GM18520 (cell line): ENCODE results near the gene CUTA.
"Not testable (repeated sequence)": the region's sequence is repeated elsewhere in the genome, so short reads cannot be mapped to it uniquely, and the experiment has no call there.

Source experiments
- ATAC-seq: cut with Tn5 transposase; IDR thresholded peaks from one replicate; pipeline ENCODE4 v1.9.1; 2021; ENCODE audit not compliant: unreplicated experiment

CUTA gene

DNA sequence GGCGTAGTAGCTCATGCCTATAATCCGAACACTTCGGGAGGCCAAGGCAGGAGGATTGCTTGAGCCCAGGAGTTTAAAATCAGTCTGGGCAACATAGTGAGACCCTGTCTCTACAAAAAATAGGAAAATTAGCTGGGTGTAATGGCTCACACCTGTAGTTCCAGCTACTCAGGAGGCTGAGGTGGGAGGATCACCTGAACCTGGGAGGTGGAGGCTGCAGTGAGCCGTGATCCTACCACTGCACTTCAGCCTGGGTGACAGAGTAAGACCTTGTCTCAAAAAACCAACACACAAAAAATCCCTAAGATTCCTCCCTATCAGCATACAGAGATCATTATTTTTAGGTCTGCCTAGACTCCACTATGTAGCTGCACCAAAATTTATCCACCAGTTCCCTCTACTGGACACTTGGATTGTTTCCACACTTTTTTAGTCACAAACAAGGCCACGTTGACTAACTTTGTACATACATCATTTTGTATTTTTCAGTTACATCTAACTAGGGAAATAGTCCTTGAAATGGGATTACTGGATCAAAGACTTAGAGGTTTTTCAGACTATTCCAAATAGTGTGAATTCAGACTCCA lies 10.7 kb downstream of the CUTA start:
- ATAC-seq: no peak

DNA sequence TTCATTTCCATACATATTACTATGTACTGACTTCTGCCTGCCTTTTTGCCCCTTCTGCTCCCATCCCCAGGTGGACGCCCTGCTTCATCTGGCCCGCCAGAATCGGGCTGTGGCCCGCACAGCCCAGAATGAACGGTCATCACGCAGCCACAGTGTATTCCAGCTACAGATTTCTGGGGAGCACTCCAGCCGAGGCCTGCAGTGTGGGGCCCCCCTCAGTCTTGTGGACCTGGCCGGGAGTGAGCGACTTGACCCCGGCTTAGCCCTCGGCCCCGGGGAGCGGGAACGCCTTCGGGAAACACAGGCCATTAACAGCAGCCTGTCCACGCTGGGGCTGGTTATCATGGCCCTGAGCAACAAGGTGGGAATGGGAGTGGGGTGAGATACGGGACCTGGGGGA lies 11.8 kb downstream of the CUTA start:
- no peak for ATAC-seq

DNA sequence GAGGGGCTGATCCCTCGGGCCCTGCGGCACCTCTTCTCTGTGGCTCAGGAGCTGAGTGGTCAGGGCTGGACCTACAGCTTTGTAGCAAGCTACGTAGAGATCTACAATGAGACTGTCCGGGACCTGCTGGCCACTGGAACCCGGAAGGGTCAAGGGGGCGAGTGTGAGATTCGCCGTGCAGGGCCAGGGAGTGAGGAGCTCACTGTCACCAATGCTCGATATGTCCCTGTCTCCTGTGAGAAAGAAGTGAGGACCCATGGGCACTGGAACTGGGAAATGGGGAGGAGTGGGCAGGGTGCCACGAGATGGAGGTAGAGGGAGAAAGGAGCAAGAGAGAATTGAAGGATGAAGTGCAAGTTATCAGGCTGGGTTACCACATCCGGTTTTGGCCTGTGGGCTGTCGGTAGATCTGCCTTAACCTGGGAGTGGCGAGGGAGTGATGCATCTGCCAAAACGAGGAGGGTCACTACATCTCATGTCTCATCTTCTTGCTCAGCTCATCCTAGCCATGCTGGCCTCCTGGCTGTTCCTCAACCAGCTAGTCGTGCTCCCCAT lies 12.4 kb downstream of the CUTA start:
- ATAC-seq: no peak

GRCh38 chr6:33404884-33405283 lies 13.0 kb downstream of the CUTA start:
- no peak for ATAC-seq

DNA sequence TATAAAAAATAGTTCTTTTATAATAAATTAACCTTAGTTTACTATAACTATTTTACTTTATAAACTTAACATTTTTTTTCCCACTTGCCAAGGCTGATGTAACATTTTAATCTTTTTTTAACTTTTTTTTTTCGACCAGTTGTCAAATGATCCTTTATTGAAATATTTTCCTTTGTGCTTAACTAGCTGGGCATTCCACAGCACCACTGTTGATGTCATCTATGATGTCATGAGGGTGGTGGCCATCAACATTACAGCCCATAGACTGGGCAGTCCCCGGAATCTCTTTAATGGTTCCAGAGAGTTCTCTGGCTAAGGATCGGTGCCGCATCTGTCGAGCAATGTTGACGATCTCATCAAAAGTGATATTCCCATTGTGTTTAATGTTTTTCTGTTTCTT lies 18.0 kb downstream of the CUTA start:
- ATAC-seq: not testable (repeated sequence)

DNA sequence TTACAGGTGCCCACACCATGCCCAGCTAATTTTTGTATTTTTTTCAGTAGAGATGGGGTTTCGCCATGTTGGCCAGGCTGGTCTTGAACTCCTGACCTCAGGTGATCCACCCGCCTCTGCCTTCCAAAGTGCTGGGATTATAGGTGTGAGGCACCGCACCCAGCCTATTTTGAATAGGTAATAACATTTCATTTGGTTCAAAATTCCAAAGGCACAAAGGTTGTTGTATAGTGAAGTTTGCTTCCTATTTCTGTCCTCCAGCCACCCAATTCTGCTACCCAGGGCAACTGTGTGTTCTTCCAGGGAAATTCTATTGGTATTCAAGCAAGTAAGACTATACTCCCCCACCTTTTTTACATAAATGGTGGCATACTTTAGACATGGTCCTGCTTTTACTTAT lies 19.3 kb downstream of the CUTA start:
- not testable (repeated sequence) for ATAC-seq

GRCh38 chr6:33397541-33397940 lies 20.4 kb downstream of the CUTA start:
- no peak for ATAC-seq

- no peak for ATAC-seq
These were observed 24.9 kb downstream of the CUTA start for GRCh38 chr6:33392979-33393378.

DNA sequence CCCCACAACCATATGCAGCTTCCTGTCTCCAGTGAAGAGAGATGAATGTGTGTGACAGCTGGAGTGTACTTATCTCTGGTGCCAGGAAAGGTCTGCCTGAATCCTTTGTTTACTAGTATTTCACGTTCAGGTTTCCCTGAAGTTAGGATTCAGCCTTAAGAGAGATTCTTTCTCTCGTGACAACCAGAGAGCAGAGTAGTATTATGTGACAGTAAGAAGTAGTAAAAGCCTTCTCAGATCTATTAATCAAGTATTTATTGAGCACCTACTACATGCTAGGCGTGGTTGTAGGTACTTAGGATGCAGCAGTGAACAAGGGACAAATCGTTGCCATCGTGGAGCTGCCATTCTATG lies 25.3 kb downstream of the CUTA start:
- no peak for ATAC-seq

DNA sequence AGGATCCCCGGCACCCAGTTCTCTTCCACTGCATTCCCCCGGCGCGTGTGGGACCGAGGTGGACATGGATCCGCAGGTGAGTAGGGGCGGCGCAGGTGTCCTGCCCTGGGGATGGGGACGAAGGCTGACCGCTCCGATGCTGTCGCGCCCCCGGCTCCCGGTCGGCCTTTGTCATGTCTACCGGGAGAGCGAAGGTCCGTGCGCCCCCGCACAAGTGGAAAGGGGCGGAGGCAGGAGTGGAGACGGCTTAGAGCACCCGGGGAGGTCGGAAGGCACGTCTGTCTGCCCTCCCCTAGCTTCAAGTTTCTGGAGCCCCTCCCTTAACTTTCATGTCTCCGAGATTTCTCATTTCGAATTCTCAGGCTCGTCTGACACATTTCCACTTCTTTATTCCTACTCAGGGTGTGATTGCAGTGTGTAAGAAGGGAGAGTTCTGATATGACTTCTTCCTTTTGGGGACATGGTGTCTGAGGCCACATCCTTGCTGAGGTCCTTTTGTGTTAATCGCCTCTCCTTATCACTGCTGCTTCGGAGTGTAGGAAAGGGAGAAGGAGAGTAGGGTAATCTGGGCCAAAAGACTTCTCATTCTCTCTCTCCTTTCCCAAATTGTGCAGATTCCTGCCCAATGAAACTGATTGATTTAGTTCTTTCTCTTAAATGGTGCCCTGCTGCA lies 25.8 kb downstream of the CUTA start:
- ATAC-seq: no peak

DNA sequence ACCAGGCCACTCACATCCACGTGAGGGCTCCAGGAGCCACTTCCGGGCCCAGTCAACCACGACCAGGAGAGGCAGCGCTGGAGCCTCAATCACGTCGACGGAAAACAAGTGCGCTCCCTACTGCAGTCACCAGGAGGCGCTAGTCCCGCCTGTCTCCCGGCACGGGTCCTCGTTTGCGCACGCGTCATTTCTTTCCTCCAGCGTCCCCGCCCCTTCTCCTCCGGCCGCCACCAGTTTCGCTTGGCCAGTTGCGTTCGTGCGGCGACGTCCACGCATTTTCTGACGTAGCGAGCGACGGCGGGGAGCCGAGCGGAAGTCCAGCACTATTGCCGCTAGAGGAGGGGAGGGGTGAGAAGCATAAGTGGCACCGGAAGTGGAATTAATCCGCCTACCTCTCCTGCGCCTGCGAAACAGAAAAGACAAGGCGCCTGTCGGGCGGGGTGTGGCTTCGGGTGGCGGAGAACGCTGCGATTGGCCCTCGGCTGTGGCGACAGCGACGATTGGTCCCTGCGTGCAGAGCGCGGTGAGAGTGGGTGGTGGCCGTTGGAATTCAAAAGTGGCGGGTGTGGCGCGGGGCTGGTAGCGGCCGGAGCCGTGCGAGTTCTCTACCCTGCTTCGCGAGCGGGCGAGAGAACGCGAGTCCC lies 26.5 kb downstream of the CUTA start, which contains the start of gene KIFC1:
KIFC1 (plus strand) TSS at position 546 of the 644 bp plus-strand sequence. CDS start 163 bp downstream, outside the sequence.
- peak; percentile 83 for ATAC-seq

DNA sequence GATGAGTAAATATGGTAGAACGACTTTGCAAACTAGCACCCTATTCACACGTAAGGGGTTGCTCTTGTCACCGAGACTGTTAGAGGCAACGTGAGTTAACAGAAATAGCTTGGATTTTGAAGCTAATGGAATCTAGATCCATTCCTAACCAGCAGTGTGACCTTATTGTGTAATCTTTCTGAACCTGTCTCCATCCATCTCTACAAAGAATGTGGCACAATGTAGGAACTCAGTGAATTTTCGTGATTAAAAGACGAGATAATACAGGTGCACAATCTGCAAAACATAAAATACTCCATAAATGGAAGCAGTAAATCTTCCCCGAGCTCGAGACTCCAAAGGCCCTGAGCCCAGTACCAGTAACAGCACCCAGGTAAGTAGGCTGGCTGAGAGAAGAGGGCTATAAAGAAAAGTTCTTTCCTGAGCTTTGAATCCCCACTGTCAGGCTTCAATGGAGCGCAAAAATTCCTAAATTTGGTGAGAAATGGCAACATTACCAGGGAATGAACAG lies 27.1 kb downstream of the CUTA start:
- no peak for ATAC-seq

GRCh38 chr6:33390173-33390572 lies 27.7 kb downstream of the CUTA start:
- no peak for ATAC-seq

DNA sequence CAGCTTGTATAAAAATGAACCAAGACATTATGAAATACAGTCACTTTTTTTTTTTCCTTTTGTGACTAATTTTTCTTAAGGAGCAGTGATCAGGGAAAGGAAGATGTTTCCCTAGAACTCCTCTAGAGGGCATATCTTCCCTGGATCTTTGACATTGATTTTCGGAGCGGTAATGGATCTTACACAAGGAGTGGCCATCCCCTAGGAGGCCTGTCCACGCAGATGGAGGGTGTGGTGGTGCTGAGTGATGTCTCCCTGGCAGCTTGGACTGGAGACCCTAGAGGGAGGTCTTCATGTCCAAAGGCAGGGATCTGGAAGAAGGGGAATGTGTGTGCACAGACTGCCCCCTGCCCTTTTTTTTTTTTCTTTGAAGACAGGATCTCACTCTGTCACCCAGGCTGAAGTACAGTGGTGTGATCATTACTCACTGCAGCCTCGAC lies 33.3 kb downstream of the CUTA start:
- no peak for ATAC-seq

- no peak for ATAC-seq
These were observed 34.3 kb downstream of the CUTA start for GRCh38 chr6:33383427-33384185.

- no peak for ATAC-seq
These were observed 37.5 kb downstream of the CUTA start for GRCh38 chr6:33380272-33380981.

DNA sequence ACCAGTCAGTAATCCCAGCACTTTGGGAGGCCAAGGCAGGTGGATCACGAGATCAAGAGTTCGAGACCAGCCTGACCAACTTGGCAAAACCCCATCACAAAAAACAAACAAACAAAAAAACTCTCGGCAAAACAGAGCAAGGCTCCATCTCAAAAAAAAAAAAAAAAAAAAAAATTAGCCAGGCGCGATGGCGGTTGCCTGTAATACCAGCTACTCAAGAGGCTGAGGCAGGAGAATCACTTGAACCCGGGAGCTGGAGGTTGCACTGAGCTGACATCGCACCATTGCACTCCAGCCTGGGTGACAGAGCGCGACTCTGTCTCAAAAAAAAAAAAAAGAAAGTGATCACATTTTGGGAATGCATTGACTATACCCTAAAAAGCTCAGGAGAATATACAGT lies 38.7 kb downstream of the CUTA start:
- not testable (repeated sequence) for ATAC-seq

- ATAC-seq: no peak
These were observed 40.7 kb downstream of the CUTA start for GRCh38 chr6:33377171-33377570.

DNA sequence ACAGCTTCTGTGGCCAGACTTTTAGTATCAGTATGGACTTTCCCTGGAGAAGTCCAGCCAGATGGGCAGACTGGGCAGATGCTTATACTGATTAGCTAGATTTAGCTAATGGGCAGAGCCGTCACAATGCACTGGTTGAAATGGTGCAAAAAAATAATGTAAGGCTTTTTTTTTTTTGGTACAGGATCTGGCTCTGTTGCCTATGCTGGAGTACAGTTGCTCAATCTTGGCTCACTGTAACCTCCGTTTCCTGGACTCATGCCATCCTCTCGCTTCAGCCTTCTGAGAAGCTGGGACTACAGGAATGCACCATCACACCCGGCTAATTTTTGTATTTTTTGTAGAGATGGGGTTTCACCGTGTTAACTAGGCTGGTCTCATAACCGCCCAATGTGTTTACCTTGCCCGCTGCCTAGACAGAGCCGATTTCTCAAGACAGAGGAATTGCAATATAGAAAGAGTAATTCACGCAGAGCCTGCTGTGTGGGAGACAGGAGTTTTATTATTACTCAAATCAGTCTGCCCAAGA lies 42.7 kb downstream of the CUTA start:
- ATAC-seq: no peak
